Osteoblast (primary cell): ENCODE results near the gene AKT2. TPM values are rescaled to one million over a fixed set of nuclear protein-coding genes. Genes with fewer than 3 reads are reported as not detected.

ENCODE experiments used
- DNase-seq: peaks from one replicate; pipeline ENCODE4 v3.0.0; 2011; ENCODE audit warnings: low spot score, mixed read lengths; ENCODE audit not compliant: insufficient read length; ENCODE audit errors: missing footprints
- H2AFZ ChIP-seq: 2 replicates; pipeline ENCODE4 v1.6.0; 2011; ENCODE audit warnings: mild to moderate bottlenecking, low read length
- H3K27ac ChIP-seq: 2 replicates; pipeline ENCODE4 v1.5.1; 2011; ENCODE audit warnings: mild to moderate bottlenecking, low read depth, low read length, moderate library complexity
- H3K27me3 ChIP-seq: 2 replicates; pipeline ENCODE4 v1.6.0; 2012; ENCODE audit warnings: mild to moderate bottlenecking, control low read depth, inconsistent platforms, low read length, moderate library complexity; ENCODE audit not compliant: insufficient read depth
- H3K36me3 ChIP-seq: 2 replicates; pipeline ENCODE4 v1.5.1; 2011; ENCODE audit warnings: mild to moderate bottlenecking, low read length, control low read depth, moderate library complexity; ENCODE audit not compliant: insufficient read depth
- H3K4me1 ChIP-seq: 2 replicates; pipeline ENCODE4 v1.5.1; 2011; ENCODE audit warnings: mild to moderate bottlenecking, low read length, control low read depth, moderate library complexity; ENCODE audit not compliant: insufficient read depth
- H3K4me2 ChIP-seq: 2 replicates; pipeline ENCODE4 v1.6.0; 2011; ENCODE audit warnings: mild to moderate bottlenecking, low read length; ENCODE audit not compliant: insufficient read depth
- H3K4me3 ChIP-seq: fragments of 200-600 bp; sonication (generic); 3 replicates; pipeline ENCODE4 v1.5.1; 2012; ENCODE audit warnings: mild to moderate bottlenecking, low read length, inconsistent platforms; ENCODE audit not compliant: insufficient read depth
- H3K79me2 ChIP-seq: 2 replicates; pipeline ENCODE4 v1.6.0; 2012; ENCODE audit warnings: mild to moderate bottlenecking, low read length, control low read depth, inconsistent platforms; ENCODE audit not compliant: insufficient read depth
- H3K9me3 ChIP-seq: 2 replicates; pipeline ENCODE4 v1.5.1; 2011; ENCODE audit warnings: low read depth, low read length, control low read depth
- H4K20me1 ChIP-seq: 2 replicates; pipeline ENCODE4 v1.6.0; 2012; ENCODE audit warnings: mild to moderate bottlenecking, low read length, control low read depth; ENCODE audit not compliant: insufficient read depth
- total RNA-seq: library from RNA; depleted of rRNA; stranded (reverse); fragments of >200 nt; gene quantifications from 2 replicates; pipeline ENCODE4 v1.2.3, GENCODE V29; 2012
- TF ChIP-seq, protein P1 (sequence below): IDR thresholded peaks from 2 replicates; pipeline ENCODE4 v1.5.1; 2011; ENCODE audit warnings: mild to moderate bottlenecking, low read depth, low read length, moderate library complexity; ENCODE audit errors: extremely low read depth

The AKT2 gene
- total RNA-seq, 1 donor, result 115 TPM

DNA sequence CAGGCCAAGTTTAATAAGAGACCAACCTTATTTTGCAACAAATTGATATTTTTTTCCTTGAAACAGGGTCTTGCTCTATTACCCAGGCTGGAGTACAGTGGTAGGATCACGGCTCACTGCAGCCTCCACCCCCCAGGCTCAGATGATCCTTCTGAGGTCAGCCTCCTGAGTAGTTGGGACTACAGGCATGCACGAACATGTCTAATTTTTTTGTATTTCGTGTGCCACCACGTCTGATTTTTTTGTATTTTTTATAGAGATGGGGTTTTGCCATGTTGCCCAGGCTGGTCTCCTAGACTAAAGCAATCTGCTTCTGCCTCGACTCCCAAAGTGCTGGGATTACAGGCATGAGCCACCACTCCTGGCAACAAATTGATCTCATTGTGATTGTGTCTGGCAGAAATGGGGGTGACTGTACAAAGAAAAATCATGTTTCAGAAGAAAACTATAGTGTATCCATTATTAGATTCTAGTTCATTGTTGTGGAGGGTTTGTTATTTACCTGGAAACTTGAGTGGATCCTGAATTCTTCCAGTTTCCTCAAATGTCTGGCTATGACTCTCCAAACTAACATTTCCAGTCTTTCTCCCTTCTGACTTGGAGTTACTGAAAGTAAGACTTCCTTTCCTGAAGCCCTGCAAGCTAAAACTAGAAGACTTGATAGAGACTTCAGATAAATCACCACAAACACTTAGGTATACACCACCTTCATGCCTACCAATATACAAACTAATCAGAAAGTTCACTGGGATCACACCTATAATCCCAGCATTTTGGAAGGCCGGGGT is 17.3 kb upstream of the AKT2 start:
- no peak for DNase-seq
- TF ChIP-seq, protein P1, sequence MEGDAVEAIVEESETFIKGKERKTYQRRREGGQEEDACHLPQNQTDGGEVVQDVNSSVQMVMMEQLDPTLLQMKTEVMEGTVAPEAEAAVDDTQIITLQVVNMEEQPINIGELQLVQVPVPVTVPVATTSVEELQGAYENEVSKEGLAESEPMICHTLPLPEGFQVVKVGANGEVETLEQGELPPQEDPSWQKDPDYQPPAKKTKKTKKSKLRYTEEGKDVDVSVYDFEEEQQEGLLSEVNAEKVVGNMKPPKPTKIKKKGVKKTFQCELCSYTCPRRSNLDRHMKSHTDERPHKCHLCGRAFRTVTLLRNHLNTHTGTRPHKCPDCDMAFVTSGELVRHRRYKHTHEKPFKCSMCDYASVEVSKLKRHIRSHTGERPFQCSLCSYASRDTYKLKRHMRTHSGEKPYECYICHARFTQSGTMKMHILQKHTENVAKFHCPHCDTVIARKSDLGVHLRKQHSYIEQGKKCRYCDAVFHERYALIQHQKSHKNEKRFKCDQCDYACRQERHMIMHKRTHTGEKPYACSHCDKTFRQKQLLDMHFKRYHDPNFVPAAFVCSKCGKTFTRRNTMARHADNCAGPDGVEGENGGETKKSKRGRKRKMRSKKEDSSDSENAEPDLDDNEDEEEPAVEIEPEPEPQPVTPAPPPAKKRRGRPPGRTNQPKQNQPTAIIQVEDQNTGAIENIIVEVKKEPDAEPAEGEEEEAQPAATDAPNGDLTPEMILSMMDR, result no peak
- H3K4me3 ChIP-seq, result no peak overlapping the region
- H4K20me1 ChIP-seq, result no peaks in the 10 kb centered on the region
- no peak overlapping the region for H3K27ac ChIP-seq
- no peaks in the 10 kb centered on the region for H3K9me3 ChIP-seq
- H3K36me3 ChIP-seq, result no peaks in the 10 kb centered on the region
- no peak overlapping the region for H2AFZ ChIP-seq
- no peaks in the 10 kb centered on the region for H3K4me1 ChIP-seq
- no peak overlapping the region for H3K4me2 ChIP-seq
- no peaks in the 10 kb centered on the region for H3K27me3 ChIP-seq
- H3K79me2 ChIP-seq, result no peaks in the 10 kb centered on the region

DNA sequence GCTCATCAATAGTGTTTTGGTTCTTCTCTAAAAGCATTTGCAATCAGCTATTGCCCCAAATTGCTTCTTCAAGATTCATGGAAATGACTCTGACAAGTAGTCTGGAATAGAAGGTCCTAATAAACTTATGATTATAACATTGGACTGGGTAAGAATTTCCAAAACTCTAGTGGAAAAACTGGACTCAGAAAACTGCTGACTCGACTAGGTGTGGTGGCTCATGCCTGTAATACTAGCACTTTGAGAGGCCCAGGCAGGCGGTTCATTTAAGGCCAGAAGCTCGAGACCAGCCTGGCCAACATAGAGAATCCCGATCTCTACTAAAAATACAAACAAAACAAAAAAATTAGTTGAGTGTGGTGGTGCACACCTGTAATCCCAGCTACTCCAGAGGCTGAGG is 15.5 kb upstream of the AKT2 start:
- H2AFZ ChIP-seq, result no peak overlapping the region
- TF ChIP-seq, protein P1, result no peak
- no peaks in the 10 kb centered on the region for H3K9me3 ChIP-seq
- H3K79me2 ChIP-seq, result no peaks in the 10 kb centered on the region
- H3K27me3 ChIP-seq, result no peaks in the 10 kb centered on the region
- H3K4me2 ChIP-seq, result no peak overlapping the region
- no peak overlapping the region for H3K27ac ChIP-seq
- H3K4me3 ChIP-seq, result no peak overlapping the region
- no peaks in the 10 kb centered on the region for H3K36me3 ChIP-seq
- DNase-seq, result no peak
- no peaks in the 10 kb centered on the region for H4K20me1 ChIP-seq
- H3K4me1 ChIP-seq, result no peaks in the 10 kb centered on the region

DNA sequence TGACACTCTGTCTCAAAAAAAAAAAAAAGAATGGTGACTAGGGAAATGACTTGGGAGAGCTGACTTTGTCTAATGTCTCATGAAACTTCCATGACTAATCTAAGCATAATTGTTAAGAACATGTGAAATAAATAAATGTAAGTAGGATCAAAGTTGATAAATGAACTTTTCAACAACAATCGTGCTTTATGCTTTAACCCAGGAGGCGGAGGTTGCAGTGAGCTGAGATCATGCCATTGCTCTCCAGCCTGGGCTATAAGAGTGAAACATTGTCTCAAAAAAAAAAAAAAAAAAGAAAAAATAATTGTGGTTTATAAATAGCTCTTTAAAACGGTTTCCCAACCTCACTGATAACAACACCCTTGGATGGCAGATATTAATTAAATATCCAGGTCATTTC is 12.9 kb upstream of the AKT2 start:
- H4K20me1 ChIP-seq, result no peaks in the 10 kb centered on the region
- no peaks in the 10 kb centered on the region for H3K27me3 ChIP-seq
- DNase-seq, result no peak
- H3K27ac ChIP-seq, result no peak overlapping the region
- H2AFZ ChIP-seq, result no peak overlapping the region
- H3K4me3 ChIP-seq, result no peak overlapping the region
- no peaks in the 10 kb centered on the region for H3K9me3 ChIP-seq
- TF ChIP-seq, protein P1, result no peak
- H3K4me2 ChIP-seq, result no peak overlapping the region
- no peaks in the 10 kb centered on the region for H3K36me3 ChIP-seq
- no peaks in the 10 kb centered on the region for H3K4me1 ChIP-seq
- no peaks in the 10 kb centered on the region for H3K79me2 ChIP-seq

DNA sequence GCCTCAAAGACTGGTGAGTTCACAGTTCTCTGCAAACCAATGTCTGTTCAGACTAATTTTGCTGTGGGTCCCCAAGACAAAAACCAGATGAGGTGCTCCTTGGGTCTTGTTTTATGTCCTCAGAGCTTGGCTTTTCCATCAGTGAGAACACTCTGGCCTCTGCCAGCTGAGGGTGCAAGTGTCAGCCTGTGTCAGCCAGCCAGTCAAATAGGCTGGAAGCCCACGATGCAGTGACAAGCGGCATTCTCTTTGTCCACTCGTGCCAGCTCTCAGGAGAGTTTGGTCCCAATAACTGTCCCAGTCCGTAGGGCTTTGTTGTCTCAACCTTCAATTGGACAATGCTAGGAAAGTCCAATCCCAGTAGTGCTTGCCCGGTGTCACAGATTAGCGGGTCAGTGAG is 9.4 kb upstream of the AKT2 start:
- DNase-seq, result no peak
- no peaks in the 10 kb centered on the region for H3K79me2 ChIP-seq
- no peaks in the 10 kb centered on the region for H4K20me1 ChIP-seq
- H3K9me3 ChIP-seq, result no peaks in the 10 kb centered on the region
- no peak overlapping the region for H2AFZ ChIP-seq
- no peak overlapping the region for H3K4me2 ChIP-seq
- H3K4me3 ChIP-seq, result no peak overlapping the region
- H3K36me3 ChIP-seq, result no peaks in the 10 kb centered on the region
- H3K27me3 ChIP-seq, result no peaks in the 10 kb centered on the region
- no peak overlapping the region for H3K27ac ChIP-seq
- H3K4me1 ChIP-seq, result no peaks in the 10 kb centered on the region
- TF ChIP-seq, protein P1, result no peak
